MG63 (cell line): ENCODE results near the gene IL36G. TPM values are rescaled to one million over a fixed set of nuclear protein-coding genes. Genes with fewer than 3 reads are reported as not detected.

Experiments
- DNase-seq: peaks from one replicate; pipeline ENCODE4 v3.0.0-alpha.2; 2020
- H3K27me3 ChIP-seq: fragments of 250-450 bp; sonication (Bioruptor Pico); 2 replicates; pipeline ENCODE4 v1.5.1; 2020; ENCODE audit warnings: mild to moderate bottlenecking, moderate library complexity
- H3K36me3 ChIP-seq: fragments of 250-450 bp; sonication (Bioruptor Pico); 2 replicates; pipeline ENCODE4 v1.5.1; 2020; ENCODE audit warnings: mild to moderate bottlenecking, moderate library complexity
- H3K4me3 ChIP-seq: fragments of 250-450 bp; sonication (Bioruptor Pico); 2 replicates; pipeline ENCODE4 v1.5.1; 2020; ENCODE audit warnings: mild to moderate bottlenecking, moderate library complexity
- H3K9me3 ChIP-seq: fragments of 250-450 bp; sonication (Bioruptor Pico); 2 replicates; pipeline ENCODE4 v1.5.1; 2020; ENCODE audit warnings: mild to moderate bottlenecking, moderate library complexity
- total RNA-seq: library from RNA; depleted of rRNA; stranded (reverse); fragments of >200 nt; shearing (Covaris generic); gene quantifications from 2 replicates; pipeline ENCODE4 v1.2.3, GENCODE V29; 2014; ENCODE audit warnings: low replicate concordance

IL36G gene
- total RNA-seq, 1 experiment from 2014 or later: not detected

- no peak for DNase-seq
- no peaks in the 10 kb centered on the region for H3K36me3 ChIP-seq
- H3K27me3 ChIP-seq: no peaks in the 10 kb centered on the region
- no peaks in the 10 kb centered on the region for H3K9me3 ChIP-seq
- no peak overlapping the region for H3K4me3 ChIP-seq
These were observed 18.5 kb upstream of the IL36G start for GRCh38 chr2:112959109-112959812.

GRCh38 chr2:112960230-112960825 is 17.5 kb upstream of the IL36G start:
- H3K9me3 ChIP-seq: no peaks in the 10 kb centered on the region
- no peaks in the 10 kb centered on the region for H3K27me3 ChIP-seq
- no peaks in the 10 kb centered on the region for H3K36me3 ChIP-seq
- DNase-seq: no peak
- H3K4me3 ChIP-seq: no peak overlapping the region

DNA sequence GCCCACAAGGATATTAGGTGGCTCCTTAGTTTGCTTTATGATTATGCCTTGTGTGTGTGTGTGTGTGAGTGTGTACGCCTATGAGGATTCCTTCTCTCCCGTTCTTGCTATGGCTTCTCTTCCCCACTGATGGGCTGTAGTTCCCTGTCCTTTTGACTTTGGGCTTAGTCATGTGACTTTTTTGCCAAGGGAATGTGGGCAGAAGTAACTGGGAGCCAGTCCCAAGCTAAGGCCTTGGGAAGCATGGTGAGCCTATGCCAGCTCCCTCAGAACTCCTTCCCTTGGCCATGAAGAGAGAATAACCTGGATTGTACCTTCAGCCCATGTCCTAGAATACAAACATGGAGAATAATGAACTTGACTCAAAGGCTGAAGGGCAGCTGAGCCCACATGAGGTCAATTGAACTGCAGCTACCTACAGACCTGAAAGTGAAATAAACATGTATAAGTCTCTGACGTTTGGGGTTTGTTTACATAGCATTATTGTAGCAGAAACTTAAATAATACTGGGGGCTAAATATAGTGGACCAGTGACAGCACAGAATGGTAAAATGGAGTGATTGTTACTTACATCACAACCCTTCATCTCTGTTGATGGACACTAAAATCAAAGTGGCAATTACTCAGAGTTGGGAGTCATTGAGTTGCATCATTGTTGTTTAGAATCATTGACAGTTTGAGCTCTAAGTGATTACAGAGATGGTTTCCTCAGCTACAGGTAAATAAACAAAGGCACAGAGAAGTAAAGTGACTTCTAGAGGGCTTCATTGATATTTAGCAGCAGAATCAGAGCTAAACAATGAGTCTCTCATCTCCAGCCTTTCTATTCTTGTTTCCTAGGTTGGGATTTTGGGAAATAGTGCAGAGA is 15.3 kb upstream of the IL36G start:
- DNase-seq: no peak
- H3K27me3 ChIP-seq: no peaks in the 10 kb centered on the region

DNA sequence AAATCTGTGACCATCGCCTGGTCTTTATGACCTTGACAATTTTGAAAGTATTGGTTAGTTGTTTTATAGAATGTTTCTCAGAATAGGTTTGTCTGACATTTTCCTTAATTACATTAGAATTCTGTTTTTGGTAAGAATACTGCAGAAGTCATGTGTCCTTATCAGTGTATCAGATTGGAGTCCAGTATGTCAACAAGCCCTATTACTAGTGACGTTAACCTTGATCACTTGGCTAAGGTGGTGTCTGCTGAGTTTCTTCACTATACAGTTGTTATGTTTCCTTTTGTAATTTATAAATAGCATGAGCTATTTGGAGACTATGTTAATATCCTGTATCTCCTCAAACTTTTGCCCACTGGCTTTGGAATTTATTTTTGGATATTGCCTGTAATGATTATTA is 10.8 kb upstream of the IL36G start:
- DNase-seq: no peak
- Histone ChIP-seq H3K4me3 (no peak overlapping the region), H3K27me3 (0 out of 2 replicates have a peak, but pooled peaks cover 3% of the 10 kb centered on the region), H3K36me3 (no peaks in the 10 kb centered on the region), H3K9me3 (no peaks in the 10 kb centered on the region)

More for the DNA sequence above, 15.3 kb upstream of the IL36G start:
- Histone ChIP-seq H3K36me3 (no peaks in the 10 kb centered on the region), H3K4me3 (no peak overlapping the region), H3K9me3 (no peaks in the 10 kb centered on the region)

GRCh38 chr2:112972423-112973086 is 5.3 kb upstream of the IL36G start:
- Histone ChIP-seq H3K27me3 (0 out of 2 replicates have a peak, but pooled peaks cover 3% of the 10 kb centered on the region), H3K4me3 (no peak overlapping the region), H3K36me3 (no peaks in the 10 kb centered on the region), H3K9me3 (no peaks in the 10 kb centered on the region)
- no peak for DNase-seq

- Histone ChIP-seq H3K36me3 (no peaks in the 10 kb centered on the region), H3K9me3 (no peaks in the 10 kb centered on the region), H3K27me3 (0 out of 2 replicates have a peak, but pooled peaks cover 3% of the 10 kb centered on the region), H3K4me3 (no peak overlapping the region)
- DNase-seq: no peak
These were observed 4.7 kb upstream of the IL36G start for GRCh38 chr2:112973156-112973555.

- H3K4me3 ChIP-seq: no peak overlapping the region
- H3K27me3 ChIP-seq: peaks cover 2% of the 10 kb centered on the region; the same call in 1 of the 2 replicates
- no peak for DNase-seq
- no peaks in the 10 kb centered on the region for H3K36me3 ChIP-seq
- H3K9me3 ChIP-seq: no peaks in the 10 kb centered on the region
These were observed 1.9 kb downstream of the IL36G start for GRCh38 chr2:112979731-112980130.

DNA sequence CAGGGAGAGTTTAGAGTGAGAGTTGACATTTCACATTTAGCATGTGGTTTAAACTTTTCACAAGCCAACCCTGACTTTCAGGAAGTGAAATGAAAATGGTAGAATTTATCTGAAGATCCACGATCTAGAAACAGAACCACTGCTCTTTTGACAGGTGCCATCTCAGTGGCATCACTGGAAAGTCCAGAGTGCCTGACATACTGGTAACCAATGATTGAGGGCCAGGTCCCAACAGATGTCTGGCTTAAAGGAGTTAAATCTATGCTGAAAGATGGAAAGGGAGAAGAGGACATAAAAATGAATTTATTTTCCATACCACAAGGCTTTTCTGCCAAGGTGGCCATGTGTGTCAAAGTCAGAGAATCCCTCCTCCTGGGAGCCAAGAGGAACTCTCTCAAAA is 2.7 kb downstream of the IL36G start:
- H3K36me3 ChIP-seq: no peaks in the 10 kb centered on the region
- no peak for DNase-seq
- H3K9me3 ChIP-seq: no peaks in the 10 kb centered on the region
- H3K4me3 ChIP-seq: no peak overlapping the region
- H3K27me3 ChIP-seq: peaks cover 2% of the 10 kb centered on the region; the same call in 1 of the 2 replicates

GRCh38 chr2:112985090-112985489 is 7.3 kb downstream of the IL36G start:
- no peaks in the 10 kb centered on the region; the same call in 1 of the 2 replicates for H3K9me3 ChIP-seq
- H3K36me3 ChIP-seq: no peaks in the 10 kb centered on the region
- DNase-seq: no peak
- no peak overlapping the region for H3K4me3 ChIP-seq
- H3K27me3 ChIP-seq: peaks cover 2% of the 10 kb centered on the region; the same call in 1 of the 2 replicates

DNA sequence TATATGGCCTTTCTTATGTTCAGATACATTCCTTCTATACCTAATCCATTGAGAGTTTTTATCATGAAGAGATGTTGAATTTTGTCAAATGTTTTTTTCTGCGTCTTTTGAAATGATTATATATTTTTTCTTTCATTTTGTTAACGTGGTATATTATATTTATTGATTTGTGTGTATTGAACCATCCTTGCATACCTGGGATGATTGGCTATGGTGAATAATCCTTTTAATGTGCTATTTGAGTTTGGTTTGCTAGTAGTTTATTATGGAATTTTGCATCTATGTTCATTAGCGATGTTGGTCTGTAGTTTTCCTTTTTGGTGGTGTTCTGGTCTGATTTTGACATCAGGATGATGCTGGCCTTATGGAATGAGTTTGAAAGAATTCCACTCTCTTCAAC is 11.8 kb downstream of the IL36G start:
- Histone ChIP-seq H3K36me3 (no peaks in the 10 kb centered on the region), H3K4me3 (no peak overlapping the region), H3K27me3 (peaks cover 2% of the 10 kb centered on the region; the same call in 1 of the 2 replicates), H3K9me3 (peaks cover 5% of the 10 kb centered on the region; the same call in 1 of the 2 replicates)
- DNase-seq: no peak

DNA sequence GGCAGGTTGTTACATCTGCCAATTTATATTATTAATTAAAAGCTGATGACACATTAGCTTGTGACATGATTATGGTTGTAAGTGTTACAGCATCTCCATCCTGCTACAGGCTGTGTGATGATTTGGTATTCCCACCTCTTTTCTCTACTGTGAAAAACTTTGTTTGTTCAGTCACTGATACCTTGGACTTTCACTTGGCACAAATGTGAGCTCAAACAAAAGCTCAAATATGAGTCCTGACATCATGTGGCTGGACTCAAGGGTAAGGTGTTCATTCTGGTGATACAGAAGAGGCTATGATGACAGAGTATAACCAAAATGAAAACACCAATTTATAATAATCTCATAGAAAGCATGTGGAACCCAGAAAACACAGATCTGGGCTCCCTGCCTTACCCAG is 16.0 kb downstream of the IL36G start:
- H3K36me3 ChIP-seq: no peaks in the 10 kb centered on the region
- H3K4me3 ChIP-seq: no peak overlapping the region
- H3K9me3 ChIP-seq: peaks cover 5% of the 10 kb centered on the region; the same call in 1 of the 2 replicates
- peaks cover 2% of the 10 kb centered on the region; the same call in 1 of the 2 replicates for H3K27me3 ChIP-seq
- no peak for DNase-seq

- Histone ChIP-seq H3K36me3 (no peaks in the 10 kb centered on the region), H3K27me3 (peaks cover 2% of the 10 kb centered on the region; the same call in 1 of the 2 replicates), H3K4me3 (no peak overlapping the region), H3K9me3 (peaks cover 5% of the 10 kb centered on the region; the same call in 1 of the 2 replicates)
- DNase-seq: no peak
These were observed 16.8 kb downstream of the IL36G start for GRCh38 chr2:112994648-112995047.

- H3K4me3 ChIP-seq: no peak overlapping the region
- peaks cover 2% of the 10 kb centered on the region; the same call in 1 of the 2 replicates for H3K27me3 ChIP-seq
- peaks cover 12% of the 10 kb centered on the region for H3K9me3 ChIP-seq
- DNase-seq: no peak
- H3K36me3 ChIP-seq: no peaks in the 10 kb centered on the region
These were observed 17.6 kb downstream of the IL36G start for GRCh38 chr2:112995346-112995920.

DNA sequence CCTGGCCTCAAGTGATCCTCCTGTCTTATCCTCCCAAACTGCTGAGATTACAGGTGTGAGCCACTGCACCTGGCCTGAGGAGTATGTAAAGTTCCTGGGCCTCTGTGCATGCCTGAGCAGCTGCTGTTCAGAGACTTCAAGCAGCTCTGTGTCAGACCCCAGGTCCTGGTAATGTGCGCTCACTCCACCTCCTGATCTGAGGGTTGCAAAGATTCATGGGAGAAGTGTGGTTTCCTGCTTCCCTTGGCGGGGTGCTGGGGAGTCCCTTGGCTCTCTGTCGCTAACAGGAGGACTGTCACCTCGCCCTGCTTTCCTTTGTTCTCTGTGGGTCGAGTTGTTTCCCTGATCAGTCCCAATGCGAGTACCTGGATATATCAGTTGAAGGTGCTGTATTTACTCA is 18.8 kb downstream of the IL36G start:
- peaks cover 19% of the 10 kb centered on the region for H3K9me3 ChIP-seq
- H3K36me3 ChIP-seq: no peaks in the 10 kb centered on the region

GRCh38 chr2:112997151-112997550 is 19.3 kb downstream of the IL36G start:
- Histone ChIP-seq H3K27me3 (no peaks in the 10 kb centered on the region; the same call in 1 of the 2 replicates), H3K4me3 (no peak overlapping the region), H3K36me3 (no peaks in the 10 kb centered on the region), H3K9me3 (peaks cover 17% of the 10 kb centered on the region)
- no peak for DNase-seq

More for the DNA sequence above, 18.8 kb downstream of the IL36G start:
- no peaks in the 10 kb centered on the region; the same call in 1 of the 2 replicates for H3K27me3 ChIP-seq
- DNase-seq: no peak
- no peak overlapping the region for H3K4me3 ChIP-seq

DNA sequence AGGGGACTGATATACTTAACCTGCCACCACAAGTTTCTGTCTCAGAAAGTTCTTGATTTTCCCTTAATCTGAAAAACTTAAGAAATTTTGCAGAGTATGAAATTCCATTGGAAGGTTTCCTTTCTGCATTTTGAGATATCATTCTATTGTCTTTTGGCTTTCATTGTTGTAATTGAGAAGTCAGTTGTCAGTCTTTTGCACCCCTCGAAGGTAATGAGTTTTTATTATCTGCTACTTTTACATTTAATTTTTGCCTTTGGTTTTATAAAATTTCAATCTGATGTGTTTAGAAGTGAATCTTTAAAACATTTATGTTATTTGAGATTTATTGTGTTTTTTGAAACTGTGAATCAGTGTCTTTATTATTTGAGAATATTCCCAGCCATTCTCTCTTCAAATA is 22.6 kb downstream of the IL36G start:
- Histone ChIP-seq H3K9me3 (peaks cover 15% of the 10 kb centered on the region), H3K27me3 (no peaks in the 10 kb centered on the region)
- no peak for DNase-seq

More for the DNA sequence above, 22.6 kb downstream of the IL36G start:
- Histone ChIP-seq H3K36me3 (no peaks in the 10 kb centered on the region), H3K4me3 (no peak overlapping the region)
